Endothelial cell (in vitro differentiated cells): ENCODE results near the gene TCHH. TPM values are rescaled to one million over a fixed set of nuclear protein-coding genes. Genes with fewer than 3 reads are reported as not detected.

Source experiments
- DNase-seq: peaks from one replicate; pipeline ENCODE4 v3.0.0; 2021; ENCODE audit warnings: low spot score
- H3K27ac Mint-ChIP-seq: one replicate; pipeline ENCODE4 v1.8.0; 2021; ENCODE audit warnings: mixed read lengths, inconsistent platforms; ENCODE audit not compliant: unreplicated experiment
- H3K27me3 Mint-ChIP-seq: one replicate; pipeline ENCODE4 v1.8.0; 2021; ENCODE audit warnings: mild to moderate bottlenecking, moderate library complexity, mixed read lengths, inconsistent platforms; ENCODE audit not compliant: unreplicated experiment
- H3K36me3 Mint-ChIP-seq: one replicate; pipeline ENCODE4 v1.8.0; 2021; ENCODE audit warnings: mild to moderate bottlenecking, low read depth, mixed read lengths, inconsistent platforms; ENCODE audit not compliant: unreplicated experiment
- H3K4me1 Mint-ChIP-seq: one replicate; pipeline ENCODE4 v1.8.0; 2021; ENCODE audit warnings: mild to moderate bottlenecking, mixed read lengths, inconsistent platforms; ENCODE audit not compliant: unreplicated experiment
- H3K4me3 Mint-ChIP-seq: one replicate; pipeline ENCODE4 v1.8.0; 2021; ENCODE audit warnings: mild to moderate bottlenecking, mixed read lengths, inconsistent platforms; ENCODE audit not compliant: unreplicated experiment
- H3K9me3 Mint-ChIP-seq: one replicate; pipeline ENCODE4 v1.8.0; 2021; ENCODE audit warnings: mixed read lengths, inconsistent platforms; ENCODE audit not compliant: unreplicated experiment
- CTCF ChIP-seq: fragments of 200-600 bp; sonication (generic); IDR thresholded peaks from one replicate; pipeline ENCODE4 v1.5.0; 2021; ENCODE audit warnings: antibody characterized with exemption; ENCODE audit not compliant: unreplicated experiment
- total RNA-seq: library from RNA; stranded (reverse); fragmentation: NEBNext Ultra II Directional; extraction: Animal tissue kit (Norgen Biotek cat#: 25700); gene quantifications from one replicate; pipeline ENCODE4 v1.2.1, GENCODE V29; 2021; ENCODE audit not compliant: unreplicated experiment

The TCHH gene
- total RNA-seq, 1 donor from 2014 or later, result 0.38 TPM

- Mint-ChIP-seq H3K27me3 (no peaks in the 10 kb centered on the region), H3K27ac (no peak overlapping the region), H3K4me3 (no peak overlapping the region), H3K9me3 (peaks cover 9% of the 10 kb centered on the region), H3K4me1 (peaks cover 3% of the 10 kb centered on the region), H3K36me3 (peaks cover 7% of the 10 kb centered on the region)
- TF ChIP-seq CTCF, result no peak
- no peak for DNase-seq
Measured at GRCh38 chr1:152143150-152143887, 28.1 kb upstream of the TCHH start.

GRCh38 chr1:152141971-152142584 lies 26.8 kb upstream of the TCHH start:
- DNase-seq, result peak; percentile 61
- TF ChIP-seq CTCF, result peak; percentile 84
- H3K9me3 Mint-ChIP-seq, result peaks cover 8% of the 10 kb centered on the region

GRCh38 chr1:152137215-152137614 lies 22.0 kb upstream of the TCHH start:
- Mint-ChIP-seq H3K27ac (no peak overlapping the region), H3K4me3 (no peak overlapping the region), H3K4me1 (peaks cover 3% of the 10 kb centered on the region), H3K27me3 (no peaks in the 10 kb centered on the region), H3K36me3 (no peaks in the 10 kb centered on the region), H3K9me3 (no peaks in the 10 kb centered on the region)
- no peak for TF ChIP-seq CTCF
- DNase-seq, result no peak

More at GRCh38 chr1:152141971-152142584, 26.8 kb upstream of the TCHH start:
- Mint-ChIP-seq H3K27ac (no peak overlapping the region), H3K4me3 (no peak overlapping the region), H3K27me3 (no peaks in the 10 kb centered on the region), H3K36me3 (peaks cover 4% of the 10 kb centered on the region), H3K4me1 (peaks cover 3% of the 10 kb centered on the region)

GRCh38 chr1:152130186-152130585 lies 14.9 kb upstream of the TCHH start:
- no peaks in the 10 kb centered on the region for H3K4me1 Mint-ChIP-seq
- H3K4me3 Mint-ChIP-seq, result no peak overlapping the region
- H3K27ac Mint-ChIP-seq, result no peak overlapping the region
- no peak for TF ChIP-seq CTCF
- H3K9me3 Mint-ChIP-seq, result no peaks in the 10 kb centered on the region
- DNase-seq, result no peak
- H3K36me3 Mint-ChIP-seq, result no peaks in the 10 kb centered on the region
- peaks cover 1% of the 10 kb centered on the region for H3K27me3 Mint-ChIP-seq

GRCh38 chr1:152127673-152128072 lies 12.4 kb upstream of the TCHH start:
- Mint-ChIP-seq H3K36me3 (no peaks in the 10 kb centered on the region), H3K27me3 (peaks cover 1% of the 10 kb centered on the region), H3K4me1 (no peaks in the 10 kb centered on the region), H3K4me3 (no peak overlapping the region), H3K9me3 (no peaks in the 10 kb centered on the region), H3K27ac (no peak overlapping the region)
- TF ChIP-seq CTCF, result no peak
- DNase-seq, result no peak
